ENCODE data around the gene LRRC74B.
"Not testable (repeated sequence)": the region's sequence is repeated elsewhere in the genome, so short reads cannot be mapped to it uniquely, and the experiment has no call there.

- TF ChIP-seq CTCF, POLR2A (IDR thresholded peaks at IDR 0.05): not testable (repeated sequence)
Observed at GRCh38 chr22:21071796-21072195, 26.1 kb downstream of the LRRC74B start.
